ENCODE data around the gene FIBP.

DNA sequence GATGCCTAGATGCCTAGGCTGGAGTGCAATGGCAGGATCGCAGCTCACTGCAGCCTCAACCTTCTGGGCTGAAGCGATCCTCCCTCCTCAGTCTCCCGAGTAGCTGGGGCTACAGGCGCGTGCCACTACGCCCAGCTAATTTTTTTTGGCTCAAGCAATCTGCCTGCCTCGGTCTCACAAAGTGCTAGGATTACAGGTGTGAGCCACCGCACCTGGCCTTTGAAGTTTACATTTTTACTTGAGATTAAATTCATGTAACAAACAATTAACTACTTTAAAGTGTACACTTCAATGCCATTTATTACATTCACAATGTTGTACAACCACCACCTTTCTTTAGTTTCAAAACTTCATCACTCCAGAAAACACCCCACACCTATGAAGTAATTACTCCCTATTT is 15.4 kb upstream of the FIBP start:
- TF ChIP-seq POLR2A (IDR thresholded peaks at IDR 0.05) = no peak
- TF ChIP-seq, protein P1, sequence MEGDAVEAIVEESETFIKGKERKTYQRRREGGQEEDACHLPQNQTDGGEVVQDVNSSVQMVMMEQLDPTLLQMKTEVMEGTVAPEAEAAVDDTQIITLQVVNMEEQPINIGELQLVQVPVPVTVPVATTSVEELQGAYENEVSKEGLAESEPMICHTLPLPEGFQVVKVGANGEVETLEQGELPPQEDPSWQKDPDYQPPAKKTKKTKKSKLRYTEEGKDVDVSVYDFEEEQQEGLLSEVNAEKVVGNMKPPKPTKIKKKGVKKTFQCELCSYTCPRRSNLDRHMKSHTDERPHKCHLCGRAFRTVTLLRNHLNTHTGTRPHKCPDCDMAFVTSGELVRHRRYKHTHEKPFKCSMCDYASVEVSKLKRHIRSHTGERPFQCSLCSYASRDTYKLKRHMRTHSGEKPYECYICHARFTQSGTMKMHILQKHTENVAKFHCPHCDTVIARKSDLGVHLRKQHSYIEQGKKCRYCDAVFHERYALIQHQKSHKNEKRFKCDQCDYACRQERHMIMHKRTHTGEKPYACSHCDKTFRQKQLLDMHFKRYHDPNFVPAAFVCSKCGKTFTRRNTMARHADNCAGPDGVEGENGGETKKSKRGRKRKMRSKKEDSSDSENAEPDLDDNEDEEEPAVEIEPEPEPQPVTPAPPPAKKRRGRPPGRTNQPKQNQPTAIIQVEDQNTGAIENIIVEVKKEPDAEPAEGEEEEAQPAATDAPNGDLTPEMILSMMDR (IDR thresholded peaks at IDR 0.05) = no peak
- no peak for TF ChIP-seq EP300 (IDR thresholded peaks at IDR 0.05)
